Suprapubic skin (tissue), 4 donors: ENCODE data around the gene MYH14. TPM values are rescaled to one million over a fixed set of nuclear protein-coding genes. Genes with fewer than 3 reads are reported as not detected.
"Not testable (repeated sequence)": the region's sequence is repeated elsewhere in the genome, so short reads cannot be mapped to it uniquely, and the experiment has no call there.

Experiments used
- DNase-seq, 2 donors: peaks; one replicate each; pipeline ENCODE4 v3.0.0-alpha.2; 2019; ENCODE audit warnings: low spot score in 2 of 2
- H3K27ac ChIP-seq: fragments of 200-600 bp; sonication (generic); one replicate; pipeline ENCODE4 v1.5.1; 2019
- H3K27me3 ChIP-seq: fragments of 200-600 bp; sonication (generic); one replicate; pipeline ENCODE4 v1.5.1; 2019
- H3K36me3 ChIP-seq: fragments of 200-600 bp; sonication (generic); one replicate; pipeline ENCODE4 v1.5.1; 2019
- H3K4me1 ChIP-seq: fragments of 200-600 bp; sonication (generic); one replicate; pipeline ENCODE4 v1.5.1; 2019
- H3K4me3 ChIP-seq: fragments of 200-600 bp; sonication (generic); one replicate; pipeline ENCODE4 v1.5.1; 2019; ENCODE audit warnings: mild to moderate bottlenecking
- H3K9me3 ChIP-seq: fragments of 200-600 bp; sonication (generic); one replicate; pipeline ENCODE4 v1.5.1; 2019
- CTCF ChIP-seq, 2 donors: fragments of 200-600 bp in 1 of 2; fragments of 450-650 bp in 1 of 2; sonication (generic) in 1 of 2; IDR thresholded peaks; one replicate each; pipeline ENCODE4 v1.5.1; 2016 to 2019; ENCODE audit warnings: antibody characterized with exemption in 2 of 2, mild to moderate bottlenecking in 1 of 2, moderate library complexity in 1 of 2
- EP300 ChIP-seq: sonication (generic); formaldehyde crosslinking; IDR thresholded peaks from one replicate; pipeline ENCODE4 v1.6.1; 2017; ENCODE audit warnings: antibody characterized with exemption
- POLR2A ChIP-seq, 2 donors: fragments of 450-650 bp; IDR thresholded peaks; one replicate each; pipeline ENCODE4 v1.6.1; 2017; ENCODE audit warnings: antibody characterized with exemption in 2 of 2, mild to moderate bottlenecking in 2 of 2, moderate library complexity in 2 of 2
- POLR2AphosphoS5 ChIP-seq, 3 donors: sonication (generic); formaldehyde crosslinking; IDR thresholded peaks; one replicate each; pipeline ENCODE4 v1.6.1; 2017; ENCODE audit warnings: antibody characterized with exemption in 3 of 3
- WGBS: methylation state at CpG from one replicate; pipeline ENCODE4 v1.1.5; 2018; 5-methylcytosine and 5-hydroxymethylcytosine counted together
- total RNA-seq, 4 donors: library from RNA; depleted of rRNA; stranded (reverse); fragments of >200 nt; gene quantifications; one replicate each; pipeline ENCODE4 v1.1.0, GENCODE V29; 2016

MYH14 gene
- total RNA-seq, 4 donors from 2014 or later, result 84.8 to 116 (median 104) TPM

DNA sequence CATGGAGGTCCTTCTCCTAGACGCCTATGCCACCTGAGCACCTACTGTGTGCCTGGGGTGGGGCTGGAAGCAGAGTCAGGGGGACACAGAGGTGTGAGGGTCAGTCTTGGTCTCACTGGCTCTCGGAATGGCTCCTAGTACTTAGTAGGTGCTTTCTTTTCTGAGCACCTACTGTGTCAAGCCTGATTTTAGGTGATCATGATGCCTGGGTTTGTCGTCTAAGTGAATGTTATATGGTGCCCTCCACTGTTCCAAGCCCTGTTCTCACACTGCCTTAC lies 20.0 kb downstream of the MYH14 start:
- H3K9me3 ChIP-seq, result no peaks in the 10 kb centered on the region
- WGBS, result 100% methylated on average over 2 of the region's 3 CpGs

DNA sequence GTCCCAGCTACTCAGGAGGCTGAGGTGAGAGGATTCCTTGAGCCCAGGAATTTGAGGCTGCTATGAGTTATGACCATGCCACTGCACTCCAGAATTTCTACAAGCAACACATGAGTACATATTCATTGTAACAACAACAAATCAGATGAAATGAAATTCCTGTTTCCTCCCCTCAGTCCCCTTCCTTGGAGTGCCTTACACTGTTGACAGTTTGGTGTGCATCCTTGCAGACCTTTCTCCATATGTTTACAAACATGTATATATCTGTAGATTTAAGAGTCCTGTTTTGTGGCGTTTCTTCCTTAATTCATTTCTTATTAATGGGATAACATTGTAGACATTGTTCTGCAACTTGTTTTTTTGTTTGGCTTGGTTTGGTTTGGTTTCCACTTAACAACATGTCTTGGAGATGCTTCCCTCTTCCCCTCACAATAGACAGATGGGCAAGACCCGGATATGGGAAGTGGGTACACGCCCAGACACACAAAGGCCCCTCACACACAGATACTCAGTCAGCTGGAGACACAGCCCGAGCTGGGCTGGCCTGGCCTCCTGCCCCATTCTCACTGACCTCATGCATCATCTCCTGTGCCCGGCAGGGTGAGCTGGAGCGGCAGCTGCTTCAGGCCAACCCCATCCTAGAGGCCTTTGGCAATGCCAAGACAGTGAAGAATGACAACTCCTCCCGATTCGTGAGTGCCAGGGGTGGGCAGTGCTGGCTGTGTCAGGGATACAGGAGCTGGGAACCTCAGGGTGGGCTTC lies 21.7 kb downstream of the MYH14 start:
- Histone ChIP-seq H3K27ac (no peak overlapping the region), H3K4me3 (no peak overlapping the region), H3K27me3 (peaks cover 6% of the 10 kb centered on the region), H3K36me3 (peaks cover 18% of the 10 kb centered on the region), H3K4me1 (no peaks in the 10 kb centered on the region), H3K9me3 (no peaks in the 10 kb centered on the region)
- TF ChIP-seq CTCF (IDR thresholded peaks at IDR 0.05), result no peak
- WGBS, result 57% methylated on average over 8 of the region's 8 CpGs
- no peak for DNase-seq

More for the DNA sequence above, 20.0 kb downstream of the MYH14 start:
- DNase-seq, result no peak
- Histone ChIP-seq H3K36me3 (peaks cover 18% of the 10 kb centered on the region), H3K27me3 (peaks cover 6% of the 10 kb centered on the region), H3K4me1 (no peaks in the 10 kb centered on the region), H3K4me3 (no peak overlapping the region), H3K27ac (no peak overlapping the region)
- TF ChIP-seq POLR2AphosphoS5 (IDR thresholded peaks at IDR 0.05) (no peak), EP300 (no peak), POLR2A (IDR thresholded peaks at IDR 0.05) (no peak)

GRCh38 chr19:50226536-50226935 lies 23.1 kb downstream of the MYH14 start:
- H3K4me1 ChIP-seq, result no peaks in the 10 kb centered on the region
- H3K4me3 ChIP-seq, result no peak overlapping the region
- no peaks in the 10 kb centered on the region for H3K9me3 ChIP-seq
- TF ChIP-seq CTCF (IDR thresholded peaks at IDR 0.05), result no peak
- no peak for TF ChIP-seq POLR2A (IDR thresholded peaks at IDR 0.05)
- TF ChIP-seq EP300, result no peak
- TF ChIP-seq POLR2AphosphoS5 (IDR thresholded peaks at IDR 0.05), result no peak
- 61% methylated on average over 6 of the region's 7 CpGs for WGBS
- peaks cover 18% of the 10 kb centered on the region for H3K36me3 ChIP-seq
- DNase-seq, result no peak
- no peak overlapping the region for H3K27ac ChIP-seq
- H3K27me3 ChIP-seq, result peaks cover 6% of the 10 kb centered on the region

- H3K36me3 ChIP-seq, result peaks cover 17% of the 10 kb centered on the region
- not testable (repeated sequence) for H3K27ac ChIP-seq, H3K9me3 ChIP-seq, DNase-seq, H3K4me1 ChIP-seq, H3K4me3 ChIP-seq, H3K27me3 ChIP-seq
- WGBS, result 75% methylated on average over 7 of the region's 7 CpGs
Observed at GRCh38 chr19:50228153-50228552, 24.7 kb downstream of the MYH14 start.

DNA sequence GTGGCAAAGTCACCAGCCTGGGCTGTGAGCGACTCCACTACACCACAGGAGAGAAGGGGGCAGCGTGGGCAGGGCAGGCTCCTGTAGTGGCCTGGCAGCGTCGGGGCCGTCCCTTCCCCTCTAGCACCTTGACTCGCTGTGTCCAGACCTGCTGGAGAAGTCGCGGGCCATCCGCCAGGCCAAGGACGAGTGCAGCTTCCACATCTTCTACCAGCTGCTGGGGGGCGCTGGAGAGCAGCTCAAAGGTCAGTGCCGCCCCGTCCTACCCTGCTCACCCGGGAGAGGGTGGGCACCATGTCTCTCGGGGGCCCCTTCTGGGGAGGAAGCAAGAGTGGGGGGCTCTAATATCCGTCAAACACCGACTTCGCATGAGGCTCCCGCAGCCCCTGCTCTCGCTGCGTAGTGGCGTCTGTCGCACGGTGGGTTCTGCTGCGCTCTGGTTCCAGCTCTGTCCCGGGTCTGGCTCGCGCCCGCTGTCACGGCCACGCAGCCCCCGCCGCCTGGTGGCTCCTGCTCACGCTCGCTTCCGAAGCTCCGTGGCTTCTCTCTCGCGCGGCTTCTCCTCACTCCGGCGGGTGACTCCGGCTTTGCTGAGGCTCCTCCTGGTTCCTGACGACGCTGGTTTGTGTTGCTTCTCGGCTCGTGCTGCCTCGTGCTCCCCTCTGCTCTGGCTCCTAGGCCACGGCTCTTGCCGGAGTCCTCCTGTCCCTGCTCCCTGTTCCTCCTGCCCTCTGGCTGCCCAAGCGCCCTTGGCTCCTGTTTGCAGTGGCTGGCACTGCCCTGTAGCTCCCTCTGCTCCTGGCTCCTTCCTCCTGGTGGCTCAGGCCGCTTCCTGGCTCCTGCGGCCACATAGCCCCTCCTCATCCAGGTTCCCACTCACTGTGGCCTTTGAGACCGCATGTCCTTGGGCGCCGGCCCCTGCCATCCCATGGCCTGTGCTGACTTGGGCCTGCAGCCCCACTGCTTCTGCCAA lies 27.2 kb downstream of the MYH14 start:
- no peak for TF ChIP-seq EP300
- no peak for TF ChIP-seq POLR2AphosphoS5 (IDR thresholded peaks at IDR 0.05)
- TF ChIP-seq CTCF (IDR thresholded peaks at IDR 0.05), result no peak
- TF ChIP-seq POLR2A (IDR thresholded peaks at IDR 0.05), result no peak
- Histone ChIP-seq H3K4me1 (no peaks in the 10 kb centered on the region), H3K4me3 (no peak overlapping the region), H3K27me3 (peaks cover 6% of the 10 kb centered on the region), H3K36me3 (no peaks in the 10 kb centered on the region), H3K27ac (no peak overlapping the region), H3K9me3 (no peaks in the 10 kb centered on the region)
- WGBS, result 55% methylated on average over 35 of the region's 56 CpGs
- DNase-seq, result no peak

DNA sequence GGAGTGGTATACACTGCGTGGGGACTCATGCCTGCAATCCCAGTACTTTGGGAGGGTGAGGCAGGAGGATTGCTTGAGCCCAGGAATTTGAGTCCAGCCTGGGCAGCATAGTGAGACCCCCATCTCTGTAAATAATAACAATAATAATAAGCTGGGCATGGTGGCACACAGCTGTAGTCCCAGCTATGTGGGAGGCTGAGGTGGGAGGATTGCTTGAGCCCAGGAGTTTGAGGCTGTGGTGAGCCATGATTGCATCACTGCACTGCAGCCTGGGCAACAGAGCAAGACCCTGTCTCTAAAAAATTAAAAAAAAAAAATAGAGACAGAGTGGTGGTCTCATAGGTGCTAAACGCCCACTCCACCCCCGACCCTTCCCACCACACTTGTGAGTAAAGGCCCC lies 28.0 kb downstream of the MYH14 start:
- not testable (repeated sequence) for H3K36me3 ChIP-seq, H3K4me3 ChIP-seq, DNase-seq, H3K27me3 ChIP-seq, H3K4me1 ChIP-seq, H3K27ac ChIP-seq, H3K9me3 ChIP-seq
- WGBS, result 89% methylated on average over 2 of the region's 3 CpGs
